Gastroesophageal sphincter (tissue), 4 donors: ENCODE data around the gene TNIP1. TPM values are rescaled to one million over a fixed set of nuclear protein-coding genes. Genes with fewer than 3 reads are reported as not detected.

ENCODE experiments used
- ATAC-seq: fragments of 150-250 bp; one replicate; pipeline ENCODE4 v1.9.1; 2016; ENCODE audit warnings: mild to moderate bottlenecking, moderate library complexity
- H3K27ac ChIP-seq, 4 donors: fragments of 200-600 bp; sonication (generic) in 3 of 4; 1 replicate in 3 of 4; 2 replicates in 1 of 4; pipeline ENCODE4 v1.5.1; 2016 to 2019
- H3K27me3 ChIP-seq: fragments of 200-600 bp; sonication (generic); one replicate; pipeline ENCODE4 v1.5.1; 2019
- H3K36me3 ChIP-seq, 2 donors: fragments of 200-600 bp; sonication (generic); one replicate each; pipeline ENCODE4 v1.5.1; 2019; ENCODE audit warnings: control low read depth in 1 of 2
- H3K4me1 ChIP-seq, 3 donors: fragments of 200-600 bp; sonication (generic); 1 replicate in 2 of 3; 2 replicates in 1 of 3; pipeline ENCODE4 v1.5.1; 2016 to 2019; ENCODE audit warnings: control low read depth in 2 of 3
- H3K4me3 ChIP-seq, 2 donors: fragments of 200-600 bp; sonication (generic); one replicate each; pipeline ENCODE4 v1.5.1; 2019; ENCODE audit warnings: mild to moderate bottlenecking in 1 of 2, moderate library complexity in 1 of 2
- H3K9me3 ChIP-seq, 3 donors: fragments of 200-600 bp; sonication (generic); one replicate each; pipeline ENCODE4 v1.5.1; 2017 to 2019; ENCODE audit warnings: control low read depth in 2 of 3
- CTCF ChIP-seq, 4 experiments: fragments of 200-600 bp in 2 of 4; fragments of 450-650 bp in 2 of 4; sonication (generic) in 1 of 4; IDR thresholded peaks; one replicate each; pipeline ENCODE4 v1.5.1; 2017 to 2019; ENCODE audit warnings: antibody characterized with exemption in 4 of 4, mild to moderate bottlenecking in 2 of 4, moderate library complexity in 2 of 4
- EP300 ChIP-seq: sonication (generic); formaldehyde crosslinking; IDR thresholded peaks from one replicate; pipeline ENCODE4 v1.6.1; 2017; ENCODE audit warnings: antibody characterized with exemption, mild to moderate bottlenecking
- POLR2A ChIP-seq, 2 donors: fragments of 450-650 bp; IDR thresholded peaks; one replicate each; pipeline ENCODE4 v1.6.1; 2017; ENCODE audit warnings: antibody characterized with exemption in 2 of 2, mild to moderate bottlenecking in 2 of 2, moderate library complexity in 1 of 2
- POLR2AphosphoS5 ChIP-seq: sonication (generic); formaldehyde crosslinking; IDR thresholded peaks from one replicate; pipeline ENCODE4 v1.6.1; 2017; ENCODE audit warnings: antibody characterized with exemption
- WGBS, 2 donors: methylation state at CpG; one replicate each; pipeline ENCODE4 v1.1.5; 2018; ENCODE audit warnings: low coverage in 1 of 2; 5-methylcytosine and 5-hydroxymethylcytosine counted together
- total RNA-seq, 4 donors: library from RNA; depleted of rRNA; stranded (reverse); fragments of >200 nt; gene quantifications; one replicate each; pipeline ENCODE4 v1.1.0, GENCODE V29; 2016

The TNIP1 gene
- total RNA-seq, 4 donors from 2014 or later, result 74.2 to 142 (median 97.9) TPM

DNA sequence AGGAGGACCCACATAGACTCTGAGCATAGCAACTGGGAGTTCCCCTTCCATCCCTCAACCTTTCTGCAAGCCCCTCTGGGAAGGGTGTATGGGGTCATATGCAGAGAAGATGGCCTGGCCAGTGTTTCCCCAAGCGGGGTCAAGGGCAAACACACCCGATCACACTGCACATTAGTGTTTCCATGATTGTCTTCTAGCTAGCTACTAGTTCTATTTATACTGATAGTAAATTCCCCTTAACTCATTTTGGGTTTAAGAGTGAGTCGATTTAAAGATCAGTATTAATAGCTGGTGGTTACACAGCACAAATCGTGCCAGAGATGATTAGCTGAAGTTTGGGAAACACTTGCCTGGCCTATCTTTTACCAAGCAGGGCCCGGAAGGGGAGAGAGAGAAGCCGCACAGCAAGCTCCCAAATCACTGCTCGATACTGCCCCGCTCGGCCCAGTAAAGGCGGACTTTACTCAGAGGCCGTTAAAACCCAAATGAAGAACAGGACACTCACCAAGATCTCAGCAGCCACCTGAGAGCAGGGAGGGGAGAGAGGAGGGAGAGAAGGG lies 29.4 kb upstream of the TNIP1 start:
- Histone ChIP-seq H3K27ac (peak overlapping the region in 1 of 4 donors; percentile 9), H3K27me3 (no peaks in the 10 kb centered on the region), H3K4me3 (no peak overlapping the region), H3K4me1 (peaks cover 9 to 51% (median 13%) of the 10 kb centered on the region in 3 donors), H3K36me3 (peaks cover 0 to 81% of the 10 kb centered on the region in 2 donors), H3K9me3 (no peaks in the 10 kb centered on the region)
- TF ChIP-seq EP300 (no peak), CTCF (IDR thresholded peaks at IDR 0.05) (no peak), POLR2A (IDR thresholded peaks at IDR 0.05) (no peak), POLR2AphosphoS5 (no peak)
- WGBS, 2 donors, result 88 to 91% methylated on average over 4 to 9 of the region's 11 CpGs
- ATAC-seq, result no peak

DNA sequence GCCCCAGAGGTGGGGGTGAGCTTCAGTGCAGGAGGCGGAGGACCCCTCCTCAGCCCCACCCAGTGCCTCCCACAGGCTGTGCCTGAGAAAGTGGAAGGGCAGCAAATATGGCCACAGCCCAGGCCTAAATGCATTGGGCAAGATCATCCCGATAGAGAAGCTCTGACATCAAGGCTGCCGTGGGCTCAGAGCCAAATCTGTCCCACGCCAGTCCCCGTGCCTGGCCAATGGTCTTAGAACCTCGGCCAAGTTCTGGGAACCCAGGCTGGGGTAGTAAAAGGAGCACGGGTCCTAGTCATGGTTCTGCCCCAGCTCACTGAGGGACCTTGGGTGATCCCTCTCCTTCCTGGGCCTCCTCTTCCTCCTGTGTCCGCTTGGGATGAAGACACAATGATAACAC lies 27.7 kb upstream of the TNIP1 start:
- Histone ChIP-seq H3K27me3 (no peaks in the 10 kb centered on the region), H3K9me3 (no peaks in the 10 kb centered on the region), H3K36me3 (peaks cover 0 to 89% of the 10 kb centered on the region in 2 donors), H3K4me3 (no peak overlapping the region), H3K27ac (peak overlapping the region; percentile 66 to 85 (median 78)), H3K4me1 (peaks cover 15 to 60% (median 20%) of the 10 kb centered on the region in 3 donors)
- no peak for ATAC-seq
- WGBS, 2 donors, result 53 to 75% methylated on average over 3 to 4 of the region's 8 CpGs
- TF ChIP-seq POLR2A (IDR thresholded peaks at IDR 0.05), result no peak
- TF ChIP-seq CTCF (IDR thresholded peaks at IDR 0.05), result no peak
- TF ChIP-seq EP300, result no peak
- TF ChIP-seq POLR2AphosphoS5, result no peak

DNA sequence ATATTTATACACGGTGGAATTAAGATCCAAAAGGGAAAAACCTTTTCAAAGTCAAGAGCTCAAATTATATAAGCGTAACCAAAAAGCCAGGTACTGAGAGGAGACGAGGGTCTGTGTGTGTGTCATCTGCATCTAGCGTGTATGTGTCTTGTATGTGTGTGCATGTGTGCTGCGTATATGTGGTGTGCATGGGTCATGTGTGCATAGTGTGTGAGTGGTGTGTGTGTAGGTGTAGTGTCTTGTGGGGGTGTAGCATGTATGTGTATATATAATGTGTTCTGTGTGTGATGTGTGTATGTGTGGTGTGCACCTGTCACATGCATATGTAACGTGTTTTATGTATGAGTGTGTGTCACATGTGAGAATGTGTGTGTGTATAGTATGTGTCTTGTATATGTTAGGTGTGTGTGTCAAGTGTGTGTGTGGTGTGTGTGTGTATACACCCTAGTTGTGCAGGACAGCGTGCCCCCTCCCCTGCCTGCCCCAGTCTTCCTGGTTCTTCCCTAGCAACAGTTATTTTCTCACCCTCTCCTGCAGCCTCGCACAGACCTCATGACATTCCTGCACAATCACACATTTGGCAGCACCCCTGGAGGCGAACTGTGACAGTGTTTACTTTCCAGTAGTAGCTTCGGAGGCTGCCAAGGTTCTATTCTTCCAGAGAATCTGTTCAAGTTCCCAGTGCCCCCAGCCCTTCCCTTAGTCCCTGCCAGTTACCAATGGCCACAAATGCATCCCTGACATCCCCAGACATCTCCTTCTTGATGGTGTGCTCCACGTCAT lies 27.1 kb upstream of the TNIP1 start:
- H3K27me3 ChIP-seq, result no peaks in the 10 kb centered on the region
- H3K4me1 ChIP-seq, result peaks cover 15 to 61% (median 20%) of the 10 kb centered on the region in 3 donors
- TF ChIP-seq CTCF (IDR thresholded peaks at IDR 0.05), result peak in 2 of 4 experiments; percentile 14 to 29
- peak; percentile 94 for TF ChIP-seq POLR2AphosphoS5
- no peak for TF ChIP-seq EP300
- TF ChIP-seq POLR2A (IDR thresholded peaks at IDR 0.05), result no peak
- ATAC-seq, result peak; percentile 58
- H3K27ac ChIP-seq, result peak overlapping the region; percentile 66 to 85 (median 78)
- WGBS, 2 donors, result 59 to 68% methylated on average over 7 to 8 of the region's 11 CpGs
- peaks cover 0 to 89% of the 10 kb centered on the region in 2 donors for H3K36me3 ChIP-seq
- no peaks in the 10 kb centered on the region for H3K9me3 ChIP-seq
- H3K4me3 ChIP-seq, result no peak overlapping the region

DNA sequence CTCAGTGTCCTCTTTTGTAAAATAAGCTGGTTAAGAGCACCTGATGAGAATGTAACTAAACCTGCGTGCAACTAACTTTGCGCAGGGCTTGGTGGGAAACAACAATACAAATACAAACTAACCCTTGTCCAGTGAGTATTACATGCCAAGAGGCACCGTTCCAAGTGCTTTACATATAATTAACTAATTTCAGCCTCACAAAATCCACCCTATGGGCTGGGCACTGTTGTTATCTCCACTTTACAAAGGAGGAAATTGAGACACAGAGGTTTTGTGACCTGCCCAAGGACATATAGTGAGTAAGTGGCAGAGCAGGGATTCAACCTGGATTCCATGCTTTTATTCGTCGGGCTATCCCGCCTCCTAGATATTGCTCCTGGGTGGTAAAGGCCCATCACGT lies 26.2 kb upstream of the TNIP1 start:
- no peaks in the 10 kb centered on the region for H3K9me3 ChIP-seq

More for the DNA sequence above, 26.2 kb upstream of the TNIP1 start:
- Histone ChIP-seq H3K4me3 (no peak overlapping the region), H3K27me3 (no peaks in the 10 kb centered on the region), H3K36me3 (peaks cover 0 to 89% of the 10 kb centered on the region in 2 donors), H3K4me1 (peaks cover 15 to 61% (median 20%) of the 10 kb centered on the region in 3 donors), H3K27ac (peak overlapping the region in 3 of 4 donors; percentile 80 to 89 (median 85))
- WGBS, 2 donors, result 82 to 91% methylated on average over 7 of the region's 7 CpGs
- no peak for TF ChIP-seq EP300
- TF ChIP-seq POLR2A (IDR thresholded peaks at IDR 0.05), result no peak
- no peak for TF ChIP-seq POLR2AphosphoS5
- no peak for TF ChIP-seq CTCF (IDR thresholded peaks at IDR 0.05)
- no peak for ATAC-seq
